Testis (tissue), 3 donors: Measurements from ENCODE around the gene FUT6. TPM values are rescaled to one million over a fixed set of nuclear protein-coding genes. Genes with fewer than 3 reads are reported as not detected.
"Not testable (repeated sequence)": the region's sequence is repeated elsewhere in the genome, so short reads cannot be mapped to it uniquely, and the experiment has no call there.

Experiments
- DNase-seq: peaks from one replicate; pipeline ENCODE4 v3.0.0-alpha.2; 2019
- H3K27ac ChIP-seq, 2 donors: fragments of 200-600 bp; sonication (generic); one replicate each; pipeline ENCODE4 v1.5.1; 2019
- H3K27me3 ChIP-seq: fragments of 200-600 bp; sonication (generic); one replicate; pipeline ENCODE4 v1.5.1; 2019
- H3K36me3 ChIP-seq: fragments of 200-600 bp; sonication (generic); one replicate; pipeline ENCODE4 v1.5.1; 2017; ENCODE audit warnings: low read depth; ENCODE audit errors: missing control alignments
- H3K4me1 ChIP-seq: fragments of 200-600 bp; sonication (generic); one replicate; pipeline ENCODE4 v1.5.1; 2019
- H3K4me3 ChIP-seq, 2 donors: fragments of 200-600 bp; sonication (generic); one replicate each; pipeline ENCODE4 v1.5.1; 2017 to 2019
- H3K9me3 ChIP-seq: fragments of 200-600 bp; sonication (generic); one replicate; pipeline ENCODE4 v1.5.1; 2017
- CTCF ChIP-seq, 3 experiments: fragments of 450-650 bp in 2 of 3; fragments of 200-600 bp in 1 of 3; sonication (generic) in 1 of 3; IDR thresholded peaks; one replicate each; pipeline ENCODE4 v1.5.1; 2016 to 2019; ENCODE audit warnings: antibody characterized with exemption in 3 of 3, mild to moderate bottlenecking in 2 of 3, moderate library complexity in 1 of 3
- POLR2A ChIP-seq: fragments of 450-650 bp; IDR thresholded peaks from one replicate; pipeline ENCODE4 v1.6.1; 2017; ENCODE audit warnings: antibody characterized with exemption, mild to moderate bottlenecking, moderate library complexity
- WGBS, 2 donors: methylation state at CpG; one replicate each; pipeline ENCODE4 v1.1.5; 2018; 5-methylcytosine and 5-hydroxymethylcytosine counted together
- intact Hi-C: fragments of 100-400 bp; cut with DNase I; formaldehyde crosslinking; loops from one replicate; pipeline ENCODE4 v1.15.1; 2023; ENCODE audit warnings: low total_unique reads
- polyA plus RNA-seq: library from polyadenylated mRNA; stranded (reverse); fragments of 350-450 nt; fragmentation: Illumina TruSeq; extraction: RNeasy Lipid Tissue Mini Kit (QIAGEN cat#74804); gene quantifications from one replicate; pipeline ENCODE4 v1.2.3, GENCODE V29; 2014; ENCODE audit warnings: low read depth, low replicate concordance; ENCODE audit not compliant: insufficient read depth
- total RNA-seq, 2 donors: library from RNA; depleted of rRNA; stranded (reverse); fragments of >200 nt; gene quantifications; one replicate each; pipeline ENCODE4 v1.2.3, GENCODE V29; 2016

FUT6 gene
- total and polyA plus RNA-seq, 3 donors from 2014 or later: 0.19 to 0.84 (median 0.39) TPM

- Histone ChIP-seq H3K27me3 (no peaks in the 10 kb centered on the region), H3K27ac (no peak overlapping the region), H3K9me3 (no peaks in the 10 kb centered on the region), H3K4me1 (peaks cover 7% of the 10 kb centered on the region), H3K4me3 (no peak overlapping the region), H3K36me3 (no peaks in the 10 kb centered on the region)
- intact Hi-C loops: no loop called here
- no peak for TF ChIP-seq POLR2A
- no peak for TF ChIP-seq CTCF (IDR thresholded peaks at IDR 0.05)
- 40 to 43% methylated on average over 8 to 15 of the region's 15 CpGs for WGBS, 2 donors
- DNase-seq: peak; percentile 51
These were observed 41.1 kb upstream of the FUT6 start for GRCh38 chr19:5880604-5881078.

GRCh38 chr19:5880196-5880595, 40.7 kb upstream of the FUT6 start:
- no peak for DNase-seq
- TF ChIP-seq POLR2A (no peak), CTCF (IDR thresholded peaks at IDR 0.05) (no peak)
- intact Hi-C loops: no loop called here
- Histone ChIP-seq H3K27ac (no peak overlapping the region), H3K36me3 (no peaks in the 10 kb centered on the region), H3K4me1 (peaks cover 7% of the 10 kb centered on the region), H3K4me3 (no peak overlapping the region), H3K27me3 (no peaks in the 10 kb centered on the region), H3K9me3 (no peaks in the 10 kb centered on the region)
- 54 to 59% methylated on average over 6 of the region's 6 CpGs for WGBS, 2 donors

- Histone ChIP-seq H3K27ac (no peak overlapping the region), H3K36me3 (no peaks in the 10 kb centered on the region), H3K4me3 (no peak overlapping the region), H3K9me3 (no peaks in the 10 kb centered on the region), H3K27me3 (no peaks in the 10 kb centered on the region), H3K4me1 (peaks cover 7% of the 10 kb centered on the region)
- intact Hi-C loops: no loop called here
- TF ChIP-seq CTCF (IDR thresholded peaks at IDR 0.05): no peak
- no peak for TF ChIP-seq POLR2A
- 77 to 80% methylated on average over 9 of the region's 9 CpGs for WGBS, 2 donors
- DNase-seq: no peak
These were observed 38.4 kb upstream of the FUT6 start for GRCh38 chr19:5877882-5878281.

GRCh38 chr19:5877427-5877826, 37.9 kb upstream of the FUT6 start:
- TF ChIP-seq POLR2A: no peak
- TF ChIP-seq CTCF (IDR thresholded peaks at IDR 0.05): no peak

GRCh38 chr19:5874496-5874895, 35.0 kb upstream of the FUT6 start:
- H3K36me3 ChIP-seq, DNase-seq, H3K4me1 ChIP-seq, H3K27me3 ChIP-seq, H3K9me3 ChIP-seq, H3K4me3 ChIP-seq, H3K27ac ChIP-seq, intact Hi-C loops: not testable (repeated sequence)
- 64 to 87% methylated on average over 7 of the region's 7 CpGs for WGBS, 2 donors

More at GRCh38 chr19:5877427-5877826, 37.9 kb upstream of the FUT6 start:
- intact Hi-C loops: no loop called here
- Histone ChIP-seq H3K4me3 (no peak overlapping the region), H3K27ac (no peak overlapping the region), H3K27me3 (no peaks in the 10 kb centered on the region), H3K9me3 (no peaks in the 10 kb centered on the region), H3K4me1 (peaks cover 7% of the 10 kb centered on the region), H3K36me3 (no peaks in the 10 kb centered on the region)
- no peak for DNase-seq
- 72 to 78% methylated on average over 7 to 8 of the region's 8 CpGs for WGBS, 2 donors
